ENCODE measurements around the gene MRPL43. TPM values are rescaled to one million over a fixed set of nuclear protein-coding genes. Genes with fewer than 3 reads are reported as not detected.

Gene MRPL43
- total and polyA plus RNA-seq, 8 donors: 31.0 to 93.5 (median 39.7) TPM

DNA sequence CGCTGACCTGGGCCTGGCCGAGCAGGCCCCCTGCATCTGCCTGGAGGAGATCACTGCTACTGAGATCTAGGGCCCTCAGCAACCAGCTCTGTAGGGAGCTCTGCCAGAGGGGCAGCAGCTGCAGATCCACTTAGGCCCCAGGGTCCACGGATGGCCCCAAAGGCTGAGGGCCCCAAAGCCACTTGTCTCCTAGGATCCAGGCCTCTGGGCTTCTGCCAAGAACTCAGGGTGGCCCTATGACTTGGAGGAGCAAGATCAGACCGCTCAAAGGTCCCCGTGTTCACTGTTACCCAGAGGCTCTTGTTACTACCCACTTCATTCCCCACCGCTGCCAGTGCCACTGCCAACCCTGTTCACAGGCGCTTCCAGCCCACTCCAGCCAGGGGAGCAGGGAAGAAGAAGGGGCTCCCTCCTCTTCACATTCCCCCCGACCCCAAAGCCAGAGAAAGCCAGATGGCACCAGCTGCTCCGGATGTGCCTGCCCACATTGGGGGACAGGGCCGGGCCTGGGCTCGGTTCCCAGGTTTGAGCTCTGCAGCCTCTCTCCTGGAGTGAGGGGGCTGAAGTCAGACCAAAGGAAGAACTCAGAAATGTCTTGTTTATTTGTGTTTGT, 19.9 kb upstream of the MRPL43 start:
- intact Hi-C loops (cut with DNase I): no loop called here
- Histone ChIP-seq H3K27ac (no peak overlapping the region), H3K4me1 (no peaks in the 10 kb centered on the region), H3K9me3 (no peaks in the 10 kb centered on the region), H3K36me3 (peaks cover 0 to 13% (median 9%) of the 10 kb centered on the region in 3 donors), H3K27me3 (no peaks in the 10 kb centered on the region), H3K4me3 (no peak overlapping the region)
- TF ChIP-seq CTCF (IDR thresholded peaks at IDR 0.05): no peak
- no peak for FAIRE-seq
- peak in 2 of 6 donors; percentile 42 to 43 for DNase-seq
- 77 to 85% methylated on average over 11 of the region's 11 CpGs for WGBS, 2 donors
- ATAC-seq: peak in 1 of 4 donors; percentile 20

- no peak for TF ChIP-seq CTCF (IDR thresholded peaks at IDR 0.05)
- peaks cover 0 to 2% (median 0%) of the 10 kb centered on the region in 3 donors for H3K4me1 ChIP-seq
- H3K27me3 ChIP-seq: no peaks in the 10 kb centered on the region
- H3K36me3 ChIP-seq: peaks cover 0 to 13% (median 9%) of the 10 kb centered on the region in 3 donors
- ATAC-seq (no peak), FAIRE-seq (no peak), DNase-seq (peak in 1 of 6 donors; percentile 77)
- WGBS, 2 donors: 90% methylated on average over 32 to 33 of the region's 33 CpGs
- H3K9me3 ChIP-seq: no peaks in the 10 kb centered on the region
- H3K4me3 ChIP-seq: no peak overlapping the region
- intact Hi-C loops (cut with DNase I): no loop called here
- H3K27ac ChIP-seq: no peak overlapping the region
Measured at GRCh38 chr10:101006593-101007098, 19.3 kb upstream of the MRPL43 start.

DNA sequence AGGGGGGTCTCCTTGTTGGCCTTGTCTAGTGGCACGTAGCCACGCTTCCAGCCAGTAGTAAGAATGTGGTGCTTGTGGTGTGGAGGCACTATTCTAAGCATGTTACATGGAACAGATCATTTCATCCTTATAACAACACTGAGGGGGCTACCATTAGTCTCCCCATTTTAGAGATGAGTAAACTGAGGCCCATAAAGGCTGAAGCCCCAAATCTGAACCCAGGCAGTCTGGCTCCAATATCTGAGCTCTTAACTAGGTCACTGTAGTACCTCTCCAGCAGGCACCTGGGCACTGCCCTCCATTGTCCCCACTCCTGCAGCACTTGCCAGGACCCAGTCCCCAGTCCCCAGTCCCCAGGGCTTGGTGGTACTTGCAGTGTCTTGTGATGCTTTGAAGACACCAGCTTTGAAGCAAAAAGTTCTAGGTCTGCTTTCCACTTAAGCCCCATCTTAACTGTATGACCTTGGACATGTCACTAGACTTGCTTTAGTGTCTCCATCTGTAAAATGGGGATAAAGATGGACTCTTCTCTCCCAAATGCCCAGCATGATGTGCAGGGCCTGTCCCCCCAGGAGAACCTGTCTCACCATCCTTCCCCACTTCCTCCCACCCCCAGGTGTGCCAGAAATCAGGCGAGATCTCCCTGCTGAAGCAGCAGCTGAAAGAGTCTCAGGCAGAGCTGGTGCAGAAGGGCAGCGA, 18.7 kb upstream of the MRPL43 start:
- intact Hi-C loops (cut with DNase I): no loop called here
- no peak for TF ChIP-seq CTCF (IDR thresholded peaks at IDR 0.05)
- no peak for FAIRE-seq
- no peak for ATAC-seq
- Histone ChIP-seq H3K4me1 (peaks cover 0 to 7% (median 0%) of the 10 kb centered on the region in 3 donors), H3K27me3 (no peaks in the 10 kb centered on the region), H3K27ac (no peak overlapping the region), H3K4me3 (no peak overlapping the region), H3K9me3 (no peaks in the 10 kb centered on the region), H3K36me3 (peaks cover 0 to 13% (median 9%) of the 10 kb centered on the region in 3 donors)
- DNase-seq: peak in 1 of 6 donors; percentile 31
- WGBS, 2 donors: 93 to 97% methylated on average over 4 of the region's 4 CpGs

- H3K27ac ChIP-seq: no peak overlapping the region
- H3K9me3 ChIP-seq: no peaks in the 10 kb centered on the region
- TF ChIP-seq CTCF (IDR thresholded peaks at IDR 0.05): no peak
- no peak for ATAC-seq
- H3K4me3 ChIP-seq: no peak overlapping the region
- 92 to 94% methylated on average over 23 of the region's 23 CpGs for WGBS, 2 donors
- peaks cover 0 to 13% (median 9%) of the 10 kb centered on the region in 3 donors for H3K36me3 ChIP-seq
- H3K27me3 ChIP-seq: no peaks in the 10 kb centered on the region
- peak in 1 of 6 donors; percentile 45 for DNase-seq
- intact Hi-C loops (cut with DNase I): no loop called here
- FAIRE-seq: no peak
- H3K4me1 ChIP-seq: peaks cover 0 to 9% (median 0%) of the 10 kb centered on the region in 3 donors
Measured at GRCh38 chr10:101005361-101005760, 18.1 kb upstream of the MRPL43 start.
